SK-N-SH (cell line): Measurements from ENCODE around the gene DMD.

Source experiments
- EP300 ChIP-seq, 2 experiments: IDR thresholded peaks; 2 replicates each; pipeline versions ENCODE4 v1.4.0 to v1.6.1; 2012; ENCODE audit warnings: borderline replicate concordance in 1 of 2, low read depth in 1 of 2, low read length in 1 of 2
- FOXM1 ChIP-seq: IDR thresholded peaks from 2 replicates; pipeline ENCODE4 v1.4.0; 2012; ENCODE audit warnings: low read depth, mild to moderate bottlenecking
- JUND ChIP-seq: IDR thresholded peaks from 2 replicates; pipeline ENCODE4 v1.4.0; 2012
- MEF2A ChIP-seq: IDR thresholded peaks from 2 replicates; pipeline ENCODE4 v1.4.0; 2012; ENCODE audit warnings: low read depth, borderline replicate concordance
- NRF1 ChIP-seq: IDR thresholded peaks from 2 replicates; pipeline ENCODE4 v1.6.1; 2012; ENCODE audit warnings: low read depth, mild to moderate bottlenecking, low read length
- POLR2AphosphoS5 ChIP-seq: IDR thresholded peaks from 2 replicates; pipeline ENCODE4 v1.6.1; 2012; ENCODE audit warnings: low read depth, low read length
- RAD21 ChIP-seq: IDR thresholded peaks from 2 replicates; pipeline ENCODE4 v1.6.1; 2012; ENCODE audit warnings: mild to moderate bottlenecking, low read length
- SMC3 ChIP-seq: IDR thresholded peaks from 2 replicates; pipeline ENCODE4 v1.6.1; 2012; ENCODE audit warnings: low read depth, low read length, improper control_type of control experiment
- TCF12 ChIP-seq: IDR thresholded peaks from 2 replicates; pipeline ENCODE4 v1.4.0; 2012
- TF ChIP-seq, protein P1 (sequence below): fragments of 200-600 bp; sonication (generic); IDR thresholded peaks from 2 replicates; pipeline ENCODE4 v1.6.1; 2017; ENCODE audit warnings: antibody characterized with exemption, mild to moderate bottlenecking, moderate library complexity
- TF ChIP-seq, protein P2 (sequence below): IDR thresholded peaks from 2 replicates; pipeline ENCODE4 v1.4.0; 2012; ENCODE audit warnings: low read depth

DNA sequence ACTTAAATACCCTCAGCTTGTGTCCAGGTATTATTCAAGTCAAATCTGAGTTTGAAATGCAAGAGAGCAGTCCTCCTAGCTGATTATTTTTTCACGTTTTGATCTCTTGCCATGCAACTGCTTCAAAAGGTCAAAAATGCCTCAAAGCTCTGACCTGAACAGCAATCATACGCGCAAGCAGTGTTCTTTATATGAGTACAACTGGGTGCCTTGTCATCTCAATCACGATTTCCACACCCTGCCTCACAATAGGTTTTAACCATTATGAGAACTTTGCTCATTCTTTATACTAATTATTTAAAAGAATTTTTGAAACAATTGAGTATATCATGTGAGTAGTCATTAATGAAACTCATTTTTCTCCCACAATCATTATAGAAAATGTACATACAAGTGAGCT is 649.1 kb downstream of the DMD start:
- TF ChIP-seq, protein P1, sequence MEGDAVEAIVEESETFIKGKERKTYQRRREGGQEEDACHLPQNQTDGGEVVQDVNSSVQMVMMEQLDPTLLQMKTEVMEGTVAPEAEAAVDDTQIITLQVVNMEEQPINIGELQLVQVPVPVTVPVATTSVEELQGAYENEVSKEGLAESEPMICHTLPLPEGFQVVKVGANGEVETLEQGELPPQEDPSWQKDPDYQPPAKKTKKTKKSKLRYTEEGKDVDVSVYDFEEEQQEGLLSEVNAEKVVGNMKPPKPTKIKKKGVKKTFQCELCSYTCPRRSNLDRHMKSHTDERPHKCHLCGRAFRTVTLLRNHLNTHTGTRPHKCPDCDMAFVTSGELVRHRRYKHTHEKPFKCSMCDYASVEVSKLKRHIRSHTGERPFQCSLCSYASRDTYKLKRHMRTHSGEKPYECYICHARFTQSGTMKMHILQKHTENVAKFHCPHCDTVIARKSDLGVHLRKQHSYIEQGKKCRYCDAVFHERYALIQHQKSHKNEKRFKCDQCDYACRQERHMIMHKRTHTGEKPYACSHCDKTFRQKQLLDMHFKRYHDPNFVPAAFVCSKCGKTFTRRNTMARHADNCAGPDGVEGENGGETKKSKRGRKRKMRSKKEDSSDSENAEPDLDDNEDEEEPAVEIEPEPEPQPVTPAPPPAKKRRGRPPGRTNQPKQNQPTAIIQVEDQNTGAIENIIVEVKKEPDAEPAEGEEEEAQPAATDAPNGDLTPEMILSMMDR: no peak
- no peak for TF ChIP-seq POLR2AphosphoS5
- no peak for TF ChIP-seq TCF12
- no peak for TF ChIP-seq NRF1
- TF ChIP-seq SMC3: no peak
- TF ChIP-seq FOXM1: no peak
- TF ChIP-seq EP300 (IDR thresholded peaks at IDR 0.05; ENCODE audit: borderline replicate concordance in 1 of 2, low read depth in 1 of 2, low read length in 1 of 2): no peak
- TF ChIP-seq, protein P2, sequence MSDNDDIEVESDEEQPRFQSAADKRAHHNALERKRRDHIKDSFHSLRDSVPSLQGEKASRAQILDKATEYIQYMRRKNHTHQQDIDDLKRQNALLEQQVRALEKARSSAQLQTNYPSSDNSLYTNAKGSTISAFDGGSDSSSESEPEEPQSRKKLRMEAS: no peak
- no peak for TF ChIP-seq RAD21
- TF ChIP-seq JUND: no peak
- no peak for TF ChIP-seq MEF2A
